Measurements from ENCODE around the gene RBBP4.
"Not testable (repeated sequence)": the region's sequence is repeated elsewhere in the genome, so short reads cannot be mapped to it uniquely, and the experiment has no call there.

RBBP4 gene

GRCh38 chr1:32622806-32623681, 28.0 kb upstream of the RBBP4 start:
- H3K36me3 Mint-ChIP-seq (ENCODE audit: low read depth), result peaks cover 55% of the 10 kb centered on the region
- peaks cover 7% of the 10 kb centered on the region for H3K9me3 Mint-ChIP-seq
- no peak for TF ChIP-seq CTCF (IDR thresholded peaks at IDR 0.05)
- DNase-seq, result no peak
- H3K4me1 Mint-ChIP-seq, result no peaks in the 10 kb centered on the region
- H3K4me3 Mint-ChIP-seq, result no peak overlapping the region
- H3K27me3 Mint-ChIP-seq (ENCODE audit: low read depth, poor library complexity), result no peaks in the 10 kb centered on the region
- peak overlapping the region; percentile 49 for H3K27ac Mint-ChIP-seq

- DNase-seq, result no peak
- TF ChIP-seq CTCF (IDR thresholded peaks at IDR 0.05), result no peak
- no peak overlapping the region for H3K4me3 Mint-ChIP-seq
- peaks cover 7% of the 10 kb centered on the region for H3K9me3 Mint-ChIP-seq
- H3K27ac Mint-ChIP-seq, result peak overlapping the region; percentile 30
- H3K27me3 Mint-ChIP-seq (ENCODE audit: low read depth, poor library complexity), result no peaks in the 10 kb centered on the region
- no peaks in the 10 kb centered on the region for H3K4me1 Mint-ChIP-seq
- H3K36me3 Mint-ChIP-seq (ENCODE audit: low read depth), result peaks cover 50% of the 10 kb centered on the region
These were observed 27.2 kb upstream of the RBBP4 start for GRCh38 chr1:32623775-32624174.

GRCh38 chr1:32626176-32626575, 24.8 kb upstream of the RBBP4 start:
- DNase-seq, result no peak
- H3K9me3 Mint-ChIP-seq, result no peaks in the 10 kb centered on the region
- peaks cover 49% of the 10 kb centered on the region for H3K36me3 Mint-ChIP-seq (ENCODE audit: low read depth)
- no peak overlapping the region for H3K4me3 Mint-ChIP-seq
- no peak overlapping the region for H3K27ac Mint-ChIP-seq
- TF ChIP-seq CTCF (IDR thresholded peaks at IDR 0.05), result no peak
- H3K27me3 Mint-ChIP-seq (ENCODE audit: low read depth, poor library complexity), result peaks cover 2% of the 10 kb centered on the region
- H3K4me1 Mint-ChIP-seq, result no peaks in the 10 kb centered on the region

GRCh38 chr1:32627596-32628162, 23.3 kb upstream of the RBBP4 start:
- H3K27ac Mint-ChIP-seq, result no peak overlapping the region
- no peaks in the 10 kb centered on the region for H3K4me1 Mint-ChIP-seq
- peaks cover 2% of the 10 kb centered on the region for H3K27me3 Mint-ChIP-seq (ENCODE audit: low read depth, poor library complexity)
- H3K36me3 Mint-ChIP-seq (ENCODE audit: low read depth), result peaks cover 45% of the 10 kb centered on the region
- DNase-seq, result no peak
- no peak overlapping the region for H3K4me3 Mint-ChIP-seq
- no peak for TF ChIP-seq CTCF (IDR thresholded peaks at IDR 0.05)
- no peaks in the 10 kb centered on the region for H3K9me3 Mint-ChIP-seq

- H3K4me1 Mint-ChIP-seq; H3K9me3 Mint-ChIP-seq; H3K4me3 Mint-ChIP-seq; DNase-seq; H3K27me3 Mint-ChIP-seq (ENCODE audit: low read depth, poor library complexity); H3K27ac Mint-ChIP-seq: not testable (repeated sequence)
- peaks cover 53% of the 10 kb centered on the region for H3K36me3 Mint-ChIP-seq (ENCODE audit: low read depth)
These were observed 20.8 kb upstream of the RBBP4 start for GRCh38 chr1:32630173-32630572.

- no peaks in the 10 kb centered on the region for H3K9me3 Mint-ChIP-seq
- TF ChIP-seq CTCF (IDR thresholded peaks at IDR 0.05), result no peak
These were observed 18.2 kb upstream of the RBBP4 start for GRCh38 chr1:32632829-32633228.

More at GRCh38 chr1:32632829-32633228, 18.2 kb upstream of the RBBP4 start:
- H3K4me3 Mint-ChIP-seq, result no peak overlapping the region
- DNase-seq, result no peak
- peaks cover 64% of the 10 kb centered on the region for H3K36me3 Mint-ChIP-seq (ENCODE audit: low read depth)
- peaks cover 2% of the 10 kb centered on the region for H3K27me3 Mint-ChIP-seq (ENCODE audit: low read depth, poor library complexity)
- peaks cover 14% of the 10 kb centered on the region for H3K4me1 Mint-ChIP-seq
- no peak overlapping the region for H3K27ac Mint-ChIP-seq

Data from nephron progenitor cell (in vitro differentiated cells).